DOHH2 (cell line): ENCODE data around the gene LAMB2.

Experiments used
- H3F3A ChIP-seq: fragments of 200-600 bp; sonication (generic), shearing (Covaris generic); 2 replicates; pipeline ENCODE4 v1.6.0; 2016; ENCODE audit warnings: antibody characterized with exemption, mild to moderate bottlenecking; ENCODE audit not compliant: control insufficient read depth, insufficient read depth
- H3K27ac ChIP-seq: fragments of 200-600 bp; sonication (generic); 2 replicates; pipeline ENCODE4 v1.5.1; 2014; ENCODE audit warnings: low read depth, mild to moderate bottlenecking, low read length, moderate library complexity
- H3K27me3 ChIP-seq: fragments of 200-600 bp; sonication (generic); 2 replicates; pipeline ENCODE4 v1.6.1; 2014; ENCODE audit warnings: mild to moderate bottlenecking, low read length, mixed read lengths; ENCODE audit not compliant: control insufficient read depth
- H3K36me3 ChIP-seq: fragments of 200-600 bp; sonication (generic); 2 replicates; pipeline ENCODE4 v1.6.1; 2014; ENCODE audit warnings: mild to moderate bottlenecking, low read length, moderate library complexity, mixed read lengths; ENCODE audit not compliant: control insufficient read depth
- H3K4me1 ChIP-seq: fragments of 200-600 bp; sonication (generic); 2 replicates; pipeline ENCODE4 v1.6.1; 2014; ENCODE audit warnings: mild to moderate bottlenecking, low read length, mixed read lengths; ENCODE audit not compliant: control insufficient read depth
- H3K4me2 ChIP-seq: fragments of 200-600 bp; sonication (generic); 2 replicates; pipeline ENCODE4 v1.6.0; 2014; ENCODE audit warnings: mild to moderate bottlenecking, low read length, moderate library complexity
- H3K4me3 ChIP-seq: fragments of 200-600 bp; sonication (generic); 2 replicates; pipeline ENCODE4 v1.5.1; 2014; ENCODE audit warnings: mild to moderate bottlenecking, low read length, mixed read lengths
- H3K79me2 ChIP-seq: fragments of 200-600 bp; sonication (generic); 2 replicates; pipeline ENCODE4 v1.6.1; 2014; ENCODE audit warnings: mild to moderate bottlenecking, low read length, mixed read lengths; ENCODE audit not compliant: control insufficient read depth
- H3K9me2 ChIP-seq: fragments of 200-600 bp; sonication (generic); replicated peaks from 2 replicates; pipeline ENCODE4 v1.6.1; 2014; ENCODE audit warnings: mild to moderate bottlenecking, low read length, mixed read lengths; ENCODE audit not compliant: control insufficient read depth
- H3K9me3 ChIP-seq: fragments of 200-600 bp; sonication (generic); 2 replicates; pipeline ENCODE4 v1.6.1; 2014; ENCODE audit warnings: antibody characterized with exemption, low read length, mixed read lengths; ENCODE audit not compliant: control insufficient read depth, insufficient read depth
- H4K20me1 ChIP-seq: fragments of 200-600 bp; sonication (generic); 2 replicates; pipeline ENCODE4 v1.6.0; 2014; ENCODE audit warnings: low read depth, mild to moderate bottlenecking, antibody characterized with exemption, low read length, moderate library complexity; ENCODE audit not compliant: control insufficient read depth, insufficient read depth
- EZH2phosphoT487 ChIP-seq: fragments of 200-600 bp; sonication (generic); IDR thresholded peaks from 2 replicates; pipeline ENCODE4 v1.6.1; 2017; ENCODE audit warnings: borderline replicate concordance, mild to moderate bottlenecking, antibody characterized with exemption, low read length, moderate library complexity, mixed read lengths
- TF ChIP-seq, protein P1 (sequence below): fragments of 200-600 bp; sonication (generic); IDR thresholded peaks from one replicate; pipeline ENCODE4 v1.5.1; 2014; ENCODE audit warnings: antibody characterized with exemption, mild to moderate bottlenecking, low read depth, low read length; ENCODE audit not compliant: poor library complexity, severe bottlenecking

Gene LAMB2

DNA sequence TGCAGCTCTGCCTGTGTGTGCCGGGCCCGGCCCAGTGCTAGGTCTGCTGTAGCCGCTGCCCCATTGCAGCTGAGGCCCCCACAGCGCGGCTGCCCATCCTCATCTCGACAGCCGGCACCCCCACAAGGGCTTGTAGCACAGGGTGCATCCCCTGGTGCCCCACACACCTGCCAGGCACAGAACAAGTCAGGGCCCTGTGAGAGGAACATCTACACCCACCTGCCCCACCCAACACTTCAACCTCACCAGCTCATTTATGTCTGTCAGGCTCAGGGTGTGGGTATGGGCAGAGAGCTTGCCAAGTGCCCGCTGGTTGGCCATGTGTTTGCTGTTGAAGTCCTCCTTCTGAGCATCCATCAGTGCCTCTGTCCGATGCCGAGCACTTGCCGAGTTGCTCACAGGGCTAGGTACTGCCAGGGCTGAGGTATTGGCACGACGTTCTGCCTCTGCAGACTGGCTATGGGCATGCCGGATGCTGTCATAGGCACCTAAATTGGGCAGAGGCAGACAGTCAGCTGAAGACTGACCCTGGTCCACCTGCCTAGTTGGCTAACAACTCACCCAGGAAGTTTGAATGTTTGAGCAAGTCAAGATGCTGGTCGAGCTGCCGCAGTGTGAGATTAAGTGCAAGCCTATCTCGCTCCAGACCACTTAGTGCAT is 9.8 kb downstream of the LAMB2 start:
- no peak overlapping the region for H3K4me3 ChIP-seq
- H3K9me3 ChIP-seq: no peaks in the 10 kb centered on the region
- no peak overlapping the region for H3K4me2 ChIP-seq
- peaks cover 18% of the 10 kb centered on the region for H3K4me1 ChIP-seq
- H3K27me3 ChIP-seq: no peaks in the 10 kb centered on the region
- no peaks in the 10 kb centered on the region for H4K20me1 ChIP-seq
- peaks cover 19% of the 10 kb centered on the region for H3K79me2 ChIP-seq
- H3K27ac ChIP-seq: no peak overlapping the region
- peaks cover 19% of the 10 kb centered on the region for H3K36me3 ChIP-seq
- peaks cover 9% of the 10 kb centered on the region for H3F3A ChIP-seq
- no peaks in the 10 kb centered on the region for H3K9me2 ChIP-seq
- no peak for TF ChIP-seq EZH2phosphoT487
- TF ChIP-seq, protein P1, sequence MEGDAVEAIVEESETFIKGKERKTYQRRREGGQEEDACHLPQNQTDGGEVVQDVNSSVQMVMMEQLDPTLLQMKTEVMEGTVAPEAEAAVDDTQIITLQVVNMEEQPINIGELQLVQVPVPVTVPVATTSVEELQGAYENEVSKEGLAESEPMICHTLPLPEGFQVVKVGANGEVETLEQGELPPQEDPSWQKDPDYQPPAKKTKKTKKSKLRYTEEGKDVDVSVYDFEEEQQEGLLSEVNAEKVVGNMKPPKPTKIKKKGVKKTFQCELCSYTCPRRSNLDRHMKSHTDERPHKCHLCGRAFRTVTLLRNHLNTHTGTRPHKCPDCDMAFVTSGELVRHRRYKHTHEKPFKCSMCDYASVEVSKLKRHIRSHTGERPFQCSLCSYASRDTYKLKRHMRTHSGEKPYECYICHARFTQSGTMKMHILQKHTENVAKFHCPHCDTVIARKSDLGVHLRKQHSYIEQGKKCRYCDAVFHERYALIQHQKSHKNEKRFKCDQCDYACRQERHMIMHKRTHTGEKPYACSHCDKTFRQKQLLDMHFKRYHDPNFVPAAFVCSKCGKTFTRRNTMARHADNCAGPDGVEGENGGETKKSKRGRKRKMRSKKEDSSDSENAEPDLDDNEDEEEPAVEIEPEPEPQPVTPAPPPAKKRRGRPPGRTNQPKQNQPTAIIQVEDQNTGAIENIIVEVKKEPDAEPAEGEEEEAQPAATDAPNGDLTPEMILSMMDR: no peak

DNA sequence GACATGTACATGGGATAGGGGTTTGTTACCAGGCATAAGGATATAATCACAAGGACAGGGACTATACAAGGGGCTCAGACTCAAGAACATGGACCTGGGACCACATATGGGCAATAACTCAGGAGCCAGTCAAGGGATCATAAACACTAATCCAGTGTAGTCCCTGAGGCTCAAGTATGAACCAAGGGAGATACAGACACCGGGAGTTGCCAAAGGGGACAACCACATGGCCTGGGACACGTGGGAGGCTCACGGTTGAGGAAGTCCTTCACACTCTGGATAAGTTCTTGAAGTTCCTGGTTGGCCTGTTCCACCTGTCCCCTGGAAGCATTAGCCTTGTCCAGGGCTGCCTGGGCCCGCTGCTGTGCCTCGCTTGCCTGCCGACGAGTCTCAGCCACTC is 10.4 kb downstream of the LAMB2 start:
- no peak for TF ChIP-seq EZH2phosphoT487
- TF ChIP-seq, protein P1: no peak
- peaks cover 19% of the 10 kb centered on the region for H3K79me2 ChIP-seq
- H3F3A ChIP-seq: peaks cover 9% of the 10 kb centered on the region
- H4K20me1 ChIP-seq: no peaks in the 10 kb centered on the region
- peaks cover 25% of the 10 kb centered on the region for H3K36me3 ChIP-seq
- no peak overlapping the region for H3K4me3 ChIP-seq
- peaks cover 18% of the 10 kb centered on the region for H3K4me1 ChIP-seq
- no peaks in the 10 kb centered on the region for H3K9me2 ChIP-seq
- no peak overlapping the region for H3K27ac ChIP-seq
- H3K27me3 ChIP-seq: no peaks in the 10 kb centered on the region
- H3K4me2 ChIP-seq: no peak overlapping the region
- no peaks in the 10 kb centered on the region for H3K9me3 ChIP-seq

DNA sequence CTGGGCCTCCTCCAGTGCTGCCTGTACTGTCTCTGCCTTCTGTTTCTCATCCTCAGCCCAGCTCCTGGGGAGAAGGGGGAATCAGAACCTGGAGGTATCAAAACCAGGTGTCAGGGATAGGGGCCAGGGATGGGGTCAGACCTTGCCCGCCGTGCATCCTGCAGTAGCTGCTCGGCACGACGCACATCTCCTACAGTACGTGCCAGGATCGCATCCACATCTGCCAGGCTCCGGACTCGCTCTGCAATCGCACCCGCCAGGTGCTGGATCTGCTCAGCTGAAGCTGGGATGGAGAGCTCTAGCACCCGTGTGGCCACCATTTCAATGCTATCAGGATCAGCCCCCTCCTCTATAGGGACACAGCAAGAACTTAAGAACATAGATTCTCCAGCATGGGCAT is 10.8 kb downstream of the LAMB2 start:
- Histone ChIP-seq H3K9me2 (no peaks in the 10 kb centered on the region), H3K36me3 (peaks cover 29% of the 10 kb centered on the region), H3K27ac (no peak overlapping the region), H3K27me3 (no peaks in the 10 kb centered on the region), H3K4me3 (no peak overlapping the region), H3K4me1 (peaks cover 18% of the 10 kb centered on the region), H3K9me3 (no peaks in the 10 kb centered on the region), H4K20me1 (no peaks in the 10 kb centered on the region), H3K79me2 (peaks cover 19% of the 10 kb centered on the region), H3F3A (peaks cover 9% of the 10 kb centered on the region), H3K4me2 (no peak overlapping the region)
- TF ChIP-seq, protein P1: no peak
- TF ChIP-seq EZH2phosphoT487: no peak
